OCI-LY7 (cell line): ENCODE measurements around the gene MMP11.

Source experiments
- CTCF ChIP-seq: fragments of 200-600 bp; sonication (generic); conservative IDR thresholded peaks from 2 replicates; pipeline ENCODE4 v1.5.1; 2014; ENCODE audit warnings: mild to moderate bottlenecking, antibody characterized with exemption, low read length, moderate library complexity, mixed read lengths
- EZH2phosphoT487 ChIP-seq: fragments of 200-600 bp; sonication (generic); IDR thresholded peaks from 2 replicates; pipeline ENCODE4 v1.6.1; 2018; ENCODE audit warnings: low read depth, borderline replicate concordance, mild to moderate bottlenecking, mixed run types, antibody characterized with exemption, low read length, moderate library complexity, mixed read lengths

- TF ChIP-seq CTCF, result no peak
- TF ChIP-seq EZH2phosphoT487, result no peak
These were observed 6.4 kb downstream of the MMP11 start for GRCh38 chr22:23779083-23779482.
